ENCODE measurements around the gene GSTM2. TPM values are rescaled to one million over a fixed set of nuclear protein-coding genes. Genes with fewer than 3 reads are reported as not detected.

The GSTM2 gene
- total RNA-seq, 1 experiment from 2014 or later, result 2.5 TPM

- no TSS peak for BruUV-seq (replicated peaks)
- TF ChIP-seq CTCF (IDR thresholded peaks at IDR 0.05; ENCODE audit: unreplicated experiment), result no peak
- no peaks in the 10 kb centered on the region for H3K9me3 Mint-ChIP-seq (ENCODE audit: low read depth, unreplicated experiment)
- H3K4me1 Mint-ChIP-seq (ENCODE audit: low read depth, unreplicated experiment), result peaks cover 18% of the 10 kb centered on the region
- no peak overlapping the region for H3K27ac Mint-ChIP-seq (ENCODE audit: unreplicated experiment)
- no peaks in the 10 kb centered on the region for H3K27me3 Mint-ChIP-seq (ENCODE audit: unreplicated experiment)
- no peak overlapping the region for H3K4me3 Mint-ChIP-seq (ENCODE audit: low read depth, unreplicated experiment)
- H3K36me3 Mint-ChIP-seq (ENCODE audit: insufficient read depth, unreplicated experiment), result peaks cover 8% of the 10 kb centered on the region
- DNase-seq, result no peak
- CTCF ChIA-PET, result no interaction called here
- intact Hi-C loops (cut with micrococcal nuclease; ENCODE audit: unreplicated experiment), result no loop called here
Observed at GRCh38 chr1:109650609-109651008, 17.2 kb upstream of the GSTM2 start.

GRCh38 chr1:109652402-109652801, 15.5 kb upstream of the GSTM2 start:
- H3K4me3 Mint-ChIP-seq (ENCODE audit: low read depth, unreplicated experiment), result no peak overlapping the region
- H3K27ac Mint-ChIP-seq (ENCODE audit: unreplicated experiment), result no peak overlapping the region
- BruUV-seq (replicated peaks), result no TSS peak
- intact Hi-C loops (cut with micrococcal nuclease; ENCODE audit: unreplicated experiment), result no loop called here
- no peaks in the 10 kb centered on the region for H3K9me3 Mint-ChIP-seq (ENCODE audit: low read depth, unreplicated experiment)
- no peak for DNase-seq
- no peaks in the 10 kb centered on the region for H3K27me3 Mint-ChIP-seq (ENCODE audit: unreplicated experiment)
- TF ChIP-seq CTCF (IDR thresholded peaks at IDR 0.05; ENCODE audit: unreplicated experiment), result no peak
- peaks cover 18% of the 10 kb centered on the region for H3K4me1 Mint-ChIP-seq (ENCODE audit: low read depth, unreplicated experiment)
- peaks cover 19% of the 10 kb centered on the region for H3K36me3 Mint-ChIP-seq (ENCODE audit: insufficient read depth, unreplicated experiment)
- CTCF ChIA-PET, result interaction anchor here (0.6 to 0.7 kb wide), 2 partner anchors 12 to 859 kb away, joined by 4 to 5 read pairs; no protein-coding TSS in a partner anchor

- BruUV-seq (replicated peaks), result no TSS peak
- H3K27me3 Mint-ChIP-seq (ENCODE audit: unreplicated experiment), result no peaks in the 10 kb centered on the region
- H3K4me3 Mint-ChIP-seq (ENCODE audit: low read depth, unreplicated experiment), result no peak overlapping the region
- H3K9me3 Mint-ChIP-seq (ENCODE audit: low read depth, unreplicated experiment), result no peaks in the 10 kb centered on the region
- DNase-seq, result no peak
- TF ChIP-seq CTCF (IDR thresholded peaks at IDR 0.05; ENCODE audit: unreplicated experiment), result no peak
- H3K4me1 Mint-ChIP-seq (ENCODE audit: low read depth, unreplicated experiment), result peaks cover 23% of the 10 kb centered on the region
- intact Hi-C loops (cut with micrococcal nuclease; ENCODE audit: unreplicated experiment), result no loop called here
- CTCF ChIA-PET, result no interaction called here
- H3K36me3 Mint-ChIP-seq (ENCODE audit: insufficient read depth, unreplicated experiment), result peaks cover 19% of the 10 kb centered on the region
- no peak overlapping the region for H3K27ac Mint-ChIP-seq (ENCODE audit: unreplicated experiment)
Observed at GRCh38 chr1:109653306-109653705, 14.6 kb upstream of the GSTM2 start.

- Mint-ChIP-seq H3K27me3 (ENCODE audit: unreplicated experiment) (no peaks in the 10 kb centered on the region), H3K9me3 (ENCODE audit: low read depth, unreplicated experiment) (no peaks in the 10 kb centered on the region), H3K27ac (ENCODE audit: unreplicated experiment) (no peak overlapping the region), H3K4me3 (ENCODE audit: low read depth, unreplicated experiment) (no peak overlapping the region), H3K36me3 (ENCODE audit: insufficient read depth, unreplicated experiment) (peaks cover 25% of the 10 kb centered on the region), H3K4me1 (ENCODE audit: low read depth, unreplicated experiment) (peaks cover 35% of the 10 kb centered on the region)
- intact Hi-C loops (cut with micrococcal nuclease; ENCODE audit: unreplicated experiment), result no loop called here
- BruUV-seq (replicated peaks), result no TSS peak
- CTCF ChIA-PET, result no interaction called here
- no peak for DNase-seq
- TF ChIP-seq CTCF (IDR thresholded peaks at IDR 0.05; ENCODE audit: unreplicated experiment), result no peak
Observed at GRCh38 chr1:109654519-109654918, 13.3 kb upstream of the GSTM2 start.

Data from Calu3 (cell line).